Globus pallidus (tissue), 1 donor: ENCODE results near the gene NTSR1.

Experiments
- DNase-seq: peaks from one replicate; pipeline ENCODE4 v3.0.0-alpha.2; 2015; ENCODE audit warnings: low spot score

NTSR1 gene

GRCh38 chr20:62771396-62772102 lies 62.9 kb downstream of the NTSR1 start:
- DNase-seq = no peak

GRCh38 chr20:62772103-62772611 lies 63.5 kb downstream of the NTSR1 start:
- no peak for DNase-seq

- no peak for DNase-seq
These were observed 64.0 kb downstream of the NTSR1 start for GRCh38 chr20:62772619-62772989.

GRCh38 chr20:62772990-62773844 lies 64.6 kb downstream of the NTSR1 start:
- DNase-seq = no peak

GRCh38 chr20:62773845-62774714 lies 65.4 kb downstream of the NTSR1 start:
- DNase-seq = no peak

GRCh38 chr20:62774762-62775161 lies 66.1 kb downstream of the NTSR1 start:
- DNase-seq = no peak

GRCh38 chr20:62775206-62775605 lies 66.6 kb downstream of the NTSR1 start:
- no peak for DNase-seq

- DNase-seq = no peak
These were observed 67.5 kb downstream of the NTSR1 start for GRCh38 chr20:62776035-62776691.

GRCh38 chr20:62776692-62777527 lies 68.3 kb downstream of the NTSR1 start:
- no peak for DNase-seq

GRCh38 chr20:62777528-62777830 lies 68.8 kb downstream of the NTSR1 start:
- no peak for DNase-seq

GRCh38 chr20:62778058-62778457 lies 69.4 kb downstream of the NTSR1 start:
- no peak for DNase-seq

GRCh38 chr20:62778601-62779416 lies 70.2 kb downstream of the NTSR1 start:
- DNase-seq = no peak

GRCh38 chr20:62779417-62779685 lies 70.7 kb downstream of the NTSR1 start:
- no peak for DNase-seq

GRCh38 chr20:62780204-62780603 lies 71.6 kb downstream of the NTSR1 start:
- no peak for DNase-seq

- no peak for DNase-seq
These were observed 72.1 kb downstream of the NTSR1 start for GRCh38 chr20:62780696-62781095.

- DNase-seq = no peak
These were observed 73.7 kb downstream of the NTSR1 start for GRCh38 chr20:62782149-62782892.

GRCh38 chr20:62782893-62783278 lies 74.2 kb downstream of the NTSR1 start:
- no peak for DNase-seq

GRCh38 chr20:62784497-62784896 lies 75.9 kb downstream of the NTSR1 start:
- no peak for DNase-seq

- no peak for DNase-seq
These were observed 76.8 kb downstream of the NTSR1 start for GRCh38 chr20:62785393-62785792.

- DNase-seq = no peak
These were observed 77.5 kb downstream of the NTSR1 start for GRCh38 chr20:62786157-62786556.
